HuH-7 (cell line): ENCODE measurements around the gene PRKCZ.
A peak's percentile ranks its signal among the peaks of the same experiment; 100 is the strongest.

ENCODE experiments used
- DNase-seq: peaks from one replicate; pipeline ENCODE4 v3.0.0; 2011; ENCODE audit warnings: low spot score

Gene PRKCZ

DNA sequence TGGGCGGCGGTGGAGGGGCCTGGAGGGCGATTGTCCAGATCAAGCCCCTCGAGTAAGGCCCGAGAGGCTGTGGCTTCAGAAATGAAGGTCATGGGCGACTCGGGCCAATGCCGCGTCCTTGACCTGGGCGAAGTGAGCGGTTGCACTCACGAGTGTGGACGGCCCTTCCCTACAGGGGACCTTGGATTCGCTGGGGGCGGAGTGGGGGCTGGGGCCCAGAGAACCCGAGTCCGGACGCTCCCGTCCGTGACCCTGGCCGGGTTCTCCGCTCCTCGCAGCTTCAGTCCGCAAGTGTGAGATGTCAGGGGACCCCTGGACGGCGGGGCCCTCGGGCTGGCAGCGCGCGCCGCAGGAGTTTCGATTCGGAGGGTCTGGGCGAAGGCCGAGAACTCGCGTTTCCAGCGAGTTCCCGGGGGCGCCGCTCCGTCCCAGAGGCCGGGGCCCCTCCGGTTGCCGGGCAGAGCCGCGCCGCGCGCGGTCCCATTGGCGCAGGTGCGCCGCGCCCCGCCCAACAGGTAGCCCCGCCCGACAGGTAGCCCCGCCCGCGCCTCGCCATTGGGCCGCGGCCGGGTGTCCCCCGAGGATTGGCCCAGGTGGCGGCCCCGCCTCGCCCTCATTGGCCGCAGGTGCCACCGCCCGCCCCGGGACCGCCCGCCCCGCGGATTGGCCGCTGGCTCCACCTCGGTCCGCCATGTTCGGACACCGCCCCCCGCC, at the start of gene PRKCZ:
TSS of gene PRKCZ (plus strand) at position 694 of the 714 bp plus-strand sequence. CDS start 220 bp downstream, outside the sequence.
- DNase-seq: peak; percentile 94

- DNase-seq: no peak
These were observed 49.8 kb upstream of the PRKCZ start for GRCh38 chr1:2000432-2000831.

DNA sequence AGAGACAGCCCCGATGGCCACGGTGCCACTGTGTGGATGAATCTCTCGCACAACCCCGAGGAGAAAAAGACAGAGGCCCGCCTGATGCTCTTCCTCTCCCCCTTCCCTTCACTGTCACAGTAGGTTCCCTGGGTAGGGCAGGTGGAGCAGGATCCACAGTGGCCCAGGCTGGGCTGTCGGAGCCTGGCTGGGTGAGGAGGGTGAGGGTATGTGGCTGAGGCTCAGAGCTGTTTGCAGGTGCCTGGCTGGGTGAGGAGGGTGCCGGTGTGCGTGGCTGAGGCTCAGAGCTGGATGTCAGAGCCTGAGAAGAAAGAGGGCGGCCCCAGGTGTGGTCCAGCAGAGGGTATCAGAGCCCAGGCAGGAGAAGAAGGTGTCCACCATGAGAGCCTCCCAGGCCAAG, 49.4 kb upstream of the PRKCZ start:
- no peak for DNase-seq

DNA sequence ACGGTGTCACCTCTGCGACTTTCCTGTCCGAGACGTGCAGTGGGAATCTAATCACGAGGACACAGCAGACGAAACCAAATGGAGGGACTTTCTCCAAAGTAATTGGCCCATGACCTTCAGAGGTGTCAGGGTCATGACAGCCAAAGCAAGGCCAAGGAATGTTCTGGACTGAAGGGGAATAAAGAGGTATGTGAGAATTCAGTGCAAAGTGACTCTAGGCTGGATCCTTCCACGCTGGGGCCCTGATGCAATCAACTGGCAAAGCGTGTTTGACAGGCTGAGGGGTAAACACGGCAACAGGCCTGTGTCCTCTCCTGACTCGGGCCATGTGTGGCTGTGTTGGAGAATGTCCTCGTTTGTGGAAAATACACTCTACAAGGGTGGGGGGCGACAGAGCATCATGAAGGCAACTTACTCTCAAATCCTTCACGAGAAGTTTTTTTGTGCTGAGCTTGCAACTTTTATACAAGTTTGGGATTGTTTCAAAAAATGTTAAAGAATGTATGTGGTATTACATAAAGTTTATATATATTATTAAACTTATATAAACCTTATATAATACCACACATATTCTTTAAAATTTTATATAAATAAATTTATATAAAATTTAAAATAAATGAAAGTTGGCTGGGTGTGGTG, 48.3 kb upstream of the PRKCZ start:
- DNase-seq: no peak

DNA sequence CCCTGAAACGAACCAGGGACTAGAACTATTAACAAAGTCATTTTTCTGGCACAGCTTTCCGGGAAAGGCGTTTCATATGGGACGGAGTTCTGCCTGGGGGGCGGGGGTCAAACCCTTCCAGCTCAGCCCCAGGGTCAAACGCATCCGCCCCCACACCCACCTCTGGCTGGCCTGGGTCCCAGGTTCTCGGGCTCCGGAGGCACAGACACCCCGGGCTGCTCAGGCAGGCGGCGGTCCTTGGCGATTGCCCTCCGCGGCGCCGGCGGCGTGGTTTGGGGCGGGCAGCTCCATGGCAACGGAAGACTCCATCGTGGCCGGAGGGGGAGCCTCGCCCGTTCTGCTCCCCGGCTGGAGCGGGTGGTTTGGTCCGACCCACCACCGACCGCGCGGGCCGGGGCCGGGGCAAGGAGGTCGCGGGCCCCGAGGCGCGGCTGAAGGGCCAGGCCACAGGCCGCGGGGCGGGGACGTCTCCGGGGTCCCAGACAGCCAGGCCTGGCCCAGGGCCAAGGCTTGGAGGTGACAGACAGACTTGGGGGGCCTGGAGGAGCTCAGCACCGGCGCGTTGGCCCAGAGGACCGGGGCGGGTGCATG, 46.6 kb upstream of the PRKCZ start, which contains the start of gene CFAP74:
TSS of gene CFAP74 (minus strand) at position 246 of the 591 bp plus-strand sequence. CDS start 12,830 bp downstream, outside the sequence.
- no peak for DNase-seq

GRCh38 chr1:2004856-2005255, 45.4 kb upstream of the PRKCZ start:
- DNase-seq: no peak

- DNase-seq: no peak
These were observed 40.8 kb upstream of the PRKCZ start for GRCh38 chr1:2009101-2010053.

DNA sequence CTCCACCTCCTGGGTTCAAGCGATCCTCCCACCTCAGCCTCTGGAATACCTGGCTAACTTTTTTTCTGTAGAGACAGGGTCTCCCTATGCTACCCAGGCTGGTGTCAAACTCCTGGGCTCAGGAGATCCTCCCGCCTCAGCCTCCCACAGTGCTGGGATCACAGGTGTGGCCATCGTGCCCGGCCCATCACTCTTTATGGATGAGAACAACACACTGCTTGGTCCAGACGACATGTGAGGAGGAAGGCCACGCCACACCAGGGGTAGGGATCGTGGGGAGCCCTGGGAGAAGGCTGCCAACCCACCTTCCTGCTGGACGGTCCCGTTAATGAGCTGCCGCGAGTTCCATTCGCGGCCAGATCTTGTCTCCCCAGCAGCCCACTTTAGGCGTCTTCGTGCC, 36.0 kb upstream of the PRKCZ start:
- DNase-seq: no peak

DNA sequence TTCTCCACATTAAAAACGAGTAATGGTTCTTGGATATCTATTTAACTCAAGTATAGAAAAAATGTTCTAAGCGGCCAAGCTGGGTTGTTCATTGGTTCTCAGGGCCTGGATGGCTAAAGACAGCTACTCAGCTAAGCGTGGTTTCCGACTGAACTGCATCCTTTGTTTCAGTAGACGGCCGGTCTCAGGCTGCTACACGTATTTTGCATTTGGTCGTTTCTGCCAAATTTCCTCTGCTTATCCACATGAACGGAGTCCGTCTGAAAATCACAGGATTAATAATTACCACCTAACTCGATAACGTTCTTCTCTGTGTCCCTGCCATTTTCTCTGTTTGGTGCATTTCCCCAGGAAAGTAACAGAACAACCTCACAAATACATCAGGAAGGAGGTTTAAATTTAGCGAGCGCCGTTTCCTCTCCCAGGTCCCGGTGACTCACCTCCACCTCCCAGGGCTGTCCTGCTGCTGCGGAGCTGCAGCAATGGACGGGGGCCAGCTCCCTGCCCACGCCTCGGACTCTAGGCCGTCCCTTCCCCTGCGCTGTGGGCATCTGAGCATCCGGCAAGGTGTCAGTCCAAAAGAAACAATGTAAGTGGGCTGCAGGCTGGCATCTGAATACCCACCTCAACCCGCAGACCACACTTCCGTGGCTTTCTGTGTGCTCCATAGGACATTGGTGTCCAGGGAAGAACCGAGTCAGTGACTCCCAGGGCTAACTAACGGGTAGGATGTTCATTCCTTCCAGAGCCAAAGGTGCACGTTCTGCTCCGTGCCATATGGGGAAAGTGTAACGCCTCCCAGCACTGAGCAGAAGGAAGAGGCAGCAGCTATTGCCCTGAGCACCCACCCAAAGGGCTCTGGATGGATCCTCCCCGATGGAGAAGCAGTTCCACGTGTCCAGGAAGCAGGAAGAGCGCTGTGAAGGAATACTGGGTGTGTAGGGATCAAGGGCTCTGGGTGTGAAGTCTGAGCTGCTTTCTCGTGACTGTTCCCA, 35.2 kb upstream of the PRKCZ start:
- no peak for DNase-seq

DNA sequence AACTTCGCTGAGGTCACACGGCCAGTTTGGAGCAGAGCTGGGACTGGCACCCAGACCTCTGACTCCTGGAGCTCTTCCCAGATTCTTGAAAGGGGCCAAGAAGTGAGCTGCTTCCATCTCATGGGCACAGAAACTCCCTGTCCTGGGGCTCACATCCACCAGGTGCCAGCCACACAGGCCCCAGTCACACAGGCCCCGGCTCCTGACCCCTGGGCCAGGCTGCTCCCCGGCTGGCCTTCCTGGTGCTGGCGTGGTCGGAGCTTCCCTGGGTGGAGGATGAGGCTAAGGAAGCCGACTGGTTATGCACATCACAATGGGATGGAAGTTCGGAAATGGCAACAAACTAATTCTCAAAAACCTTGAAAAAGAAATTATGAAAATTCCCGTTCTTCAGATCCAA, 34.1 kb upstream of the PRKCZ start:
- DNase-seq: no peak

DNA sequence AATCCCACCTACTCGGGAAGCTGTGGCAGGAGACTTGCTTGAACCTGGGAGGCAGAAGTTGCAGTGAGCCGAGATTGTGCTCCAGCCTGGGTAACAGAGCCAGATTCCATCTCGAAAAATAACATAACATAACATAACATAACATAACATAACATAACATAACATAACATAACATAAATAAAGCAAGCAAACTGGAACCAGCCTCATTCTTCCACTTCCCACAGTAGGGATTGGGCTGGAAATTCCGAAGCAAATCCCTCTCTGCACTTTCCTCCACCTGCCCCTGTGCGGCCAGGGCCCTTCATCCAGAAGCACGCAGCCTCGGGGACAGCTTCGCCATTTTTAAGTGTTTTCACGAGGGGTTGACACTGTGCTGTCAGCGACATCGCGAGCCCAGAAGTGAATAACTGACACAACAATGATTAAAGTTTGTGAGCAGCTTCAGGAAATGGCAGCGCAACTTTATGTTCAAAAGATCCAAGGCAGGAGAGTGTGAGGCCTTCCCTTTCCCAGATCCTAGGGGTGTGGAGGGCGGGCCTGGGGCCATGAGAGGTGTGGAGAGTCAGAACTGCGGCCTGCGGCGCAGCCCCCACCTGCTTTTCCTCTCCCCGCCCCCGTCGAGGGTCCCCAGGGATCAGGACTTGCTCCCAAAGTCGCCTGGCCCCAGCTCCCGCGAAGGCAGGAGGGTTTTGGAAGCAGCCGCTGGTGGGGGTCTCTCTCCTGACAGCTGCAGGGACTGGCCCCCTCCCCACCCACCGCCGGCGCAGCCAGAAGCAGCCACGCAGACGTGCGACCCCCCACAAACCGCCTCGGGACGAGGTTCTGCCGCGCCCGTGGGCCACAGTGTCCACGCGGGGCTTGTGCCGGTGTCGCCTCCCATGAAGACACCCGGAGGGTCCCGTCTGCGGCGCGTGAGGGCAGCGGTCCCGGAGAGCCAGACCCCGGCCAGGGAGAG, 31.7 kb upstream of the PRKCZ start:
- no peak for DNase-seq

- no peak for DNase-seq
These were observed 31.1 kb upstream of the PRKCZ start, which contains the start of gene GABRD for GRCh38 chr1:2019172-2019543. Gene GABRD, plus strand, starts transcription at chr1:2019345. Its CDS starts 79 bp downstream, at chr1:2019424.

- no peak for DNase-seq
These were observed 30.5 kb upstream of the PRKCZ start for GRCh38 chr1:2019571-2020309.

DNA sequence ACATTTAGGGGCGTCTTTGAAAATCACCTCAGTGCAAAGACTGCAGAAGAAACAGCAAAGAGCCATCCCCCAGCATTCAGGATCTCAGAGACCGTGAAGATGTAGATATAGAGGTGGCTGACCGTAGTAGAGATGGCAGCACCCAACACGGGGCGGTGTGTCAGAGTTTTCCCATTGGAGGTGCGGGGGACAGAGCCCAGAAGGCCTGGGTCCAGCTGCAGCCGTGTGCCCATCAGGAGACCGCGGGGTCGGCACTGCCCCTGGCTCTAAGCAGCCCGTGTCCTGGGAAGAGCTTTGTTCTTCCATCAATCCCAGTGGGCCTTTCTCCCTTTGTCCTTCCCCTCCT, 29.9 kb upstream of the PRKCZ start:
- DNase-seq: no peak

- DNase-seq: no peak
These were observed 28.7 kb upstream of the PRKCZ start for GRCh38 chr1:2021550-2021949.

GRCh38 chr1:2022063-2022770, 28.0 kb upstream of the PRKCZ start:
- DNase-seq: no peak

- no peak for DNase-seq
These were observed 27.0 kb upstream of the PRKCZ start for GRCh38 chr1:2023187-2023586.

DNA sequence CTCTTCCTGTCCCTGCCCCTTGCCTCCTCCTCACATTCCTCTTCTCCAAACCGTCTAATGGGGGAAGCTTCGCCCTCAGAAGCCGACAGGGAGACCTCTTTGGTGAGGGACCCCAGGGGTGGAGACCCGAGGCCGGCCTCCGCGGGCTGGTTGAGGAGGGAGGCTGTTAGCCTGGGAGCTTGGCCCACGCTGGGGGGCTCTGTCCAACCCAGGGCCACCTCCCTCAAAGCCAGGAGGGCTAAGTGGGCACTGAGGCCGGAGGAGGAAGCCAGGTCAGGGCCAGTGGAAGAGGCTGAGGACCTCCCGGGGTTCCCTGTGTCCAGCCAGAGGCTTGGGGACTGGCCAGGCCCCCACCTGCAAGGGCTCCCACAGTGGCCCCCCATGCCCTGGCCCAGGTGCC, 25.8 kb upstream of the PRKCZ start:
- no peak for DNase-seq
